HepG2 (cell line): ENCODE results near the gene AHR. TPM values are rescaled to one million over a fixed set of nuclear protein-coding genes. Genes with fewer than 3 reads are reported as not detected.
A peak's percentile ranks its signal among the peaks of the same experiment; 100 is the strongest.

ENCODE experiments used
- FOXK2 ChIP-seq: fragments of 450-650 bp; IDR thresholded peaks from 2 replicates; pipeline ENCODE4 v1.6.1; 2016
- HNRNPK ChIP-seq: fragments of 200-400 bp; formaldehyde crosslinking; IDR thresholded peaks from 2 replicates; pipeline ENCODE4 v1.6.1; 2018; ENCODE audit warnings: low read length, low read depth, moderate library complexity, mild to moderate bottlenecking; ENCODE audit not compliant: poor library complexity, severe bottlenecking
- MIXL1 ChIP-seq: IDR thresholded peaks from 2 replicates; pipeline ENCODE4 v1.6.1; 2016
- PCBP2 ChIP-seq: fragments of 200-400 bp; formaldehyde crosslinking; optimal IDR thresholded peaks from 2 replicates; pipeline ENCODE3; 2018; ENCODE audit warnings: low read length, low read depth; ENCODE audit not compliant: poor library complexity, severe bottlenecking
- SMARCE1 ChIP-seq: fragments of 450-650 bp; IDR thresholded peaks from 2 replicates; pipeline ENCODE4 v1.6.1; 2017; ENCODE audit warnings: borderline replicate concordance
- ZNF256 ChIP-seq: sonication (generic); formaldehyde crosslinking; conservative IDR thresholded peaks from 2 replicates; pipeline ENCODE4 v1.4.0; 2020; ENCODE audit warnings: missing genetic modification reagents
- polyA plus RNA-seq, 8 experiments: library from polyadenylated mRNA; depleted of rRNA in 3 of 8; stranded (reverse) in 7 of 8; unstranded in 1 of 8; fragments of >200 nt; fragmentation: Illumina TruSeq in 4 of 8; extraction: Trizol in 4 of 8; gene quantifications; 2 replicates each; pipeline versions ENCODE4 v1.2.1 to v1.2.3, GENCODE V29; 2011 to 2016; ENCODE audit warnings: low read depth in 4 of 8, missing spikeins in 1 of 8, mixed read lengths in 1 of 8; ENCODE audit not compliant: insufficient read depth in 1 of 8
- total RNA-seq, 5 experiments: library from RNA; depleted of rRNA; stranded (reverse); fragments of >200 nt; fragmentation: Illumina TruSeq; extraction: Trizol; gene quantifications; 2 replicates each; pipeline ENCODE4 v1.2.3, GENCODE V29; 2016; ENCODE audit warnings: low read depth in 1 of 5
- TF ChIP-seq, protein P1 (sequence below): sonication (generic); formaldehyde crosslinking; IDR thresholded peaks from 2 replicates; pipeline ENCODE4 v1.4.0; 2020; ENCODE audit warnings: mild to moderate bottlenecking, missing genetic modification reagents
- TF ChIP-seq, protein P2 (sequence below): sonication (generic); formaldehyde crosslinking; conservative IDR thresholded peaks from 2 replicates; pipeline ENCODE4 v1.4.0; 2020; ENCODE audit warnings: missing genetic modification reagents
- TF ChIP-seq, protein P3 (sequence below): sonication (generic); formaldehyde crosslinking; IDR thresholded peaks from 2 replicates; pipeline ENCODE4 v1.4.0; 2020; ENCODE audit warnings: mild to moderate bottlenecking, missing genetic modification reagents, borderline replicate concordance
- TF ChIP-seq, protein P4 (sequence below): sonication (generic); formaldehyde crosslinking; IDR thresholded peaks from 2 replicates; pipeline ENCODE4 v1.4.0; 2020; ENCODE audit warnings: mild to moderate bottlenecking, missing genetic modification reagents
- TF ChIP-seq, protein P5 (sequence below): sonication (generic); formaldehyde crosslinking; IDR thresholded peaks from 2 replicates; pipeline ENCODE4 v1.8.1; 2023; ENCODE audit warnings: missing genetic modification reagents, mild to moderate bottlenecking, borderline replicate concordance
- TF ChIP-seq, protein P6 (sequence below): sonication (generic); formaldehyde crosslinking; IDR thresholded peaks from 2 replicates; pipeline ENCODE4 v1.9.0; 2021; ENCODE audit warnings: missing genetic modification reagents, borderline replicate concordance

AHR gene
- total and polyA plus RNA-seq, 2 of the 13 experiments (the other 11 are each of a cell fraction or from before 2014, with no cell fraction given), result 9.0 to 31.3 TPM

DNA sequence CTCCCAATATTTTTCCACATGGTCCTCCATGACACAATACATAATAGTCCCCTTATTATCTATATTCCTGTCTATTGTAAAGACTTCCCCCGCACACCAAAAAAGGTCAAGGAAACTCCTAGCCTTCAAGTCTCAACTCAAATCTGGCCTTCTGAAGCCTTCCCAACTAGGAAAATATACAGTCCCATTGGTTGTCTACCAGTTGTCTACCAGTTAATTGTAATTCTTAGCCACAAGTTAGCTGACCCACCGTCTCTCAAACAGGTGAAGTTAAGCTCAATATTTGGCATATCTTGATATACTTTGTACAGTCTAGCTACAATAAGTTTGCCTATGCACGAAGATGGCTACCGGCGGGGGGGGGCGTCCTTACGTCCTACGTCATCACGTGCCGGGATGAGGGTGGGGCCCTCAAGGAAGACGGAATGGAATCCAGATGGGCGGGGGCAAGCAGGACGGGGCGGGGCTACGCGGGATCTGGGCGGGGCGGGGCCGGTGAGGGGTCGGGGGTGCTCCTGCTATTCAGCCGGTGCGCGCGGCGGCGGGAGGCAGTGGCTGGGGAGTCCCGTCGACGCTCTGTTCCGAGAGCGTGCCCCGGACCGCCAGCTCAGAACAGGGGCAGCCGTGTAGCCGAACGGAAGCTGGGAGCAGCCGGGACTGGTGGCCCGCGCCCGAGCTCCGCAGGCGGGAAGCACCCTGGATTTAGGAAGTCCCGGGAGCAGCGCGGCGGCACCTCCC, at the start of gene AHR (continued):
- TF ChIP-seq, protein P1, sequence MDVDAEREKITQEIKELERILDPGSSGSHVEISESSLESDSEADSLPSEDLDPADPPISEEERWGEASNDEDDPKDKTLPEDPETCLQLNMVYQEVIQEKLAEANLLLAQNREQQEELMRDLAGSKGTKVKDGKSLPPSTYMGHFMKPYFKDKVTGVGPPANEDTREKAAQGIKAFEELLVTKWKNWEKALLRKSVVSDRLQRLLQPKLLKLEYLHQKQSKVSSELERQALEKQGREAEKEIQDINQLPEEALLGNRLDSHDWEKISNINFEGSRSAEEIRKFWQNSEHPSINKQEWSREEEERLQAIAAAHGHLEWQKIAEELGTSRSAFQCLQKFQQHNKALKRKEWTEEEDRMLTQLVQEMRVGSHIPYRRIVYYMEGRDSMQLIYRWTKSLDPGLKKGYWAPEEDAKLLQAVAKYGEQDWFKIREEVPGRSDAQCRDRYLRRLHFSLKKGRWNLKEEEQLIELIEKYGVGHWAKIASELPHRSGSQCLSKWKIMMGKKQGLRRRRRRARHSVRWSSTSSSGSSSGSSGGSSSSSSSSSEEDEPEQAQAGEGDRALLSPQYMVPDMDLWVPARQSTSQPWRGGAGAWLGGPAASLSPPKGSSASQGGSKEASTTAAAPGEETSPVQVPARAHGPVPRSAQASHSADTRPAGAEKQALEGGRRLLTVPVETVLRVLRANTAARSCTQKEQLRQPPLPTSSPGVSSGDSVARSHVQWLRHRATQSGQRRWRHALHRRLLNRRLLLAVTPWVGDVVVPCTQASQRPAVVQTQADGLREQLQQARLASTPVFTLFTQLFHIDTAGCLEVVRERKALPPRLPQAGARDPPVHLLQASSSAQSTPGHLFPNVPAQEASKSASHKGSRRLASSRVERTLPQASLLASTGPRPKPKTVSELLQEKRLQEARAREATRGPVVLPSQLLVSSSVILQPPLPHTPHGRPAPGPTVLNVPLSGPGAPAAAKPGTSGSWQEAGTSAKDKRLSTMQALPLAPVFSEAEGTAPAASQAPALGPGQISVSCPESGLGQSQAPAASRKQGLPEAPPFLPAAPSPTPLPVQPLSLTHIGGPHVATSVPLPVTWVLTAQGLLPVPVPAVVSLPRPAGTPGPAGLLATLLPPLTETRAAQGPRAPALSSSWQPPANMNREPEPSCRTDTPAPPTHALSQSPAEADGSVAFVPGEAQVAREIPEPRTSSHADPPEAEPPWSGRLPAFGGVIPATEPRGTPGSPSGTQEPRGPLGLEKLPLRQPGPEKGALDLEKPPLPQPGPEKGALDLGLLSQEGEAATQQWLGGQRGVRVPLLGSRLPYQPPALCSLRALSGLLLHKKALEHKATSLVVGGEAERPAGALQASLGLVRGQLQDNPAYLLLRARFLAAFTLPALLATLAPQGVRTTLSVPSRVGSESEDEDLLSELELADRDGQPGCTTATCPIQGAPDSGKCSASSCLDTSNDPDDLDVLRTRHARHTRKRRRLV, result no peak
- no peak for TF ChIP-seq FOXK2
- TF ChIP-seq MIXL1 (CRISPR knock-in tag), result no peak
- no peak for TF ChIP-seq PCBP2
- TF ChIP-seq, protein P2, sequence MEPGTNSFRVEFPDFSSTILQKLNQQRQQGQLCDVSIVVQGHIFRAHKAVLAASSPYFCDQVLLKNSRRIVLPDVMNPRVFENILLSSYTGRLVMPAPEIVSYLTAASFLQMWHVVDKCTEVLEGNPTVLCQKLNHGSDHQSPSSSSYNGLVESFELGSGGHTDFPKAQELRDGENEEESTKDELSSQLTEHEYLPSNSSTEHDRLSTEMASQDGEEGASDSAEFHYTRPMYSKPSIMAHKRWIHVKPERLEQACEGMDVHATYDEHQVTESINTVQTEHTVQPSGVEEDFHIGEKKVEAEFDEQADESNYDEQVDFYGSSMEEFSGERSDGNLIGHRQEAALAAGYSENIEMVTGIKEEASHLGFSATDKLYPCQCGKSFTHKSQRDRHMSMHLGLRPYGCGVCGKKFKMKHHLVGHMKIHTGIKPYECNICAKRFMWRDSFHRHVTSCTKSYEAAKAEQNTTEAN, result no peak; the same call in 1 of the 2 replicates
- TF ChIP-seq SMARCE1, result no peak
- peak; percentile 67 for TF ChIP-seq HNRNPK
- TF ChIP-seq, protein P3, sequence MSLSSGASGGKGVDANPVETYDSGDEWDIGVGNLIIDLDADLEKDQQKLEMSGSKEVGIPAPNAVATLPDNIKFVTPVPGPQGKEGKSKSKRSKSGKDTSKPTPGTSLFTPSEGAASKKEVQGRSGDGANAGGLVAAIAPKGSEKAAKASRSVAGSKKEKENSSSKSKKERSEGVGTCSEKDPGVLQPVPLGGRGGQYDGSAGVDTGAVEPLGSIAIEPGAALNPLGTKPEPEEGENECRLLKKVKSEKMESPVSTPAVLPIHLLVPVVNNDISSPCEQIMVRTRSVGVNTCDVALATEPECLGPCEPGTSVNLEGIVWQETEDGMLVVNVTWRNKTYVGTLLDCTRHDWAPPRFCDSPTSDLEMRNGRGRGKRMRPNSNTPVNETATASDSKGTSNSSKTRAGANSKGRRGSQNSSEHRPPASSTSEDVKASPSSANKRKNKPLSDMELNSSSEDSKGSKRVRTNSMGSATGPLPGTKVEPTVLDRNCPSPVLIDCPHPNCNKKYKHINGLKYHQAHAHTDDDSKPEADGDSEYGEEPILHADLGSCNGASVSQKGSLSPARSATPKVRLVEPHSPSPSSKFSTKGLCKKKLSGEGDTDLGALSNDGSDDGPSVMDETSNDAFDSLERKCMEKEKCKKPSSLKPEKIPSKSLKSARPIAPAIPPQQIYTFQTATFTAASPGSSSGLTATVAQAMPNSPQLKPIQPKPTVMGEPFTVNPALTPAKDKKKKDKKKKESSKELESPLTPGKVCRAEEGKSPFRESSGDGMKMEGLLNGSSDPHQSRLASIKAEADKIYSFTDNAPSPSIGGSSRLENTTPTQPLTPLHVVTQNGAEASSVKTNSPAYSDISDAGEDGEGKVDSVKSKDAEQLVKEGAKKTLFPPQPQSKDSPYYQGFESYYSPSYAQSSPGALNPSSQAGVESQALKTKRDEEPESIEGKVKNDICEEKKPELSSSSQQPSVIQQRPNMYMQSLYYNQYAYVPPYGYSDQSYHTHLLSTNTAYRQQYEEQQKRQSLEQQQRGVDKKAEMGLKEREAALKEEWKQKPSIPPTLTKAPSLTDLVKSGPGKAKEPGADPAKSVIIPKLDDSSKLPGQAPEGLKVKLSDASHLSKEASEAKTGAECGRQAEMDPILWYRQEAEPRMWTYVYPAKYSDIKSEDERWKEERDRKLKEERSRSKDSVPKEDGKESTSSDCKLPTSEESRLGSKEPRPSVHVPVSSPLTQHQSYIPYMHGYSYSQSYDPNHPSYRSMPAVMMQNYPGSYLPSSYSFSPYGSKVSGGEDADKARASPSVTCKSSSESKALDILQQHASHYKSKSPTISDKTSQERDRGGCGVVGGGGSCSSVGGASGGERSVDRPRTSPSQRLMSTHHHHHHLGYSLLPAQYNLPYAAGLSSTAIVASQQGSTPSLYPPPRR (CRISPR knock-in tag), result peak; percentile 26; the same call in 1 of the 2 replicates
- TF ChIP-seq, protein P4, sequence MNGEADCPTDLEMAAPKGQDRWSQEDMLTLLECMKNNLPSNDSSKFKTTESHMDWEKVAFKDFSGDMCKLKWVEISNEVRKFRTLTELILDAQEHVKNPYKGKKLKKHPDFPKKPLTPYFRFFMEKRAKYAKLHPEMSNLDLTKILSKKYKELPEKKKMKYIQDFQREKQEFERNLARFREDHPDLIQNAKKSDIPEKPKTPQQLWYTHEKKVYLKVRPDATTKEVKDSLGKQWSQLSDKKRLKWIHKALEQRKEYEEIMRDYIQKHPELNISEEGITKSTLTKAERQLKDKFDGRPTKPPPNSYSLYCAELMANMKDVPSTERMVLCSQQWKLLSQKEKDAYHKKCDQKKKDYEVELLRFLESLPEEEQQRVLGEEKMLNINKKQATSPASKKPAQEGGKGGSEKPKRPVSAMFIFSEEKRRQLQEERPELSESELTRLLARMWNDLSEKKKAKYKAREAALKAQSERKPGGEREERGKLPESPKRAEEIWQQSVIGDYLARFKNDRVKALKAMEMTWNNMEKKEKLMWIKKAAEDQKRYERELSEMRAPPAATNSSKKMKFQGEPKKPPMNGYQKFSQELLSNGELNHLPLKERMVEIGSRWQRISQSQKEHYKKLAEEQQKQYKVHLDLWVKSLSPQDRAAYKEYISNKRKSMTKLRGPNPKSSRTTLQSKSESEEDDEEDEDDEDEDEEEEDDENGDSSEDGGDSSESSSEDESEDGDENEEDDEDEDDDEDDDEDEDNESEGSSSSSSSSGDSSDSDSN, result peak; percentile 94; the same call in 1 of the 2 replicates
- 0 out of 2 replicates have a peak, but pooled peaks have one; percentile 48 for TF ChIP-seq ZNF256
- TF ChIP-seq, protein P5, sequence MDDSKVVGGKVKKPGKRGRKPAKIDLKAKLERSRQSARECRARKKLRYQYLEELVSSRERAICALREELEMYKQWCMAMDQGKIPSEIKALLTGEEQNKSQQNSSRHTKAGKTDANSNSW, result no peak
- TF ChIP-seq, protein P6, sequence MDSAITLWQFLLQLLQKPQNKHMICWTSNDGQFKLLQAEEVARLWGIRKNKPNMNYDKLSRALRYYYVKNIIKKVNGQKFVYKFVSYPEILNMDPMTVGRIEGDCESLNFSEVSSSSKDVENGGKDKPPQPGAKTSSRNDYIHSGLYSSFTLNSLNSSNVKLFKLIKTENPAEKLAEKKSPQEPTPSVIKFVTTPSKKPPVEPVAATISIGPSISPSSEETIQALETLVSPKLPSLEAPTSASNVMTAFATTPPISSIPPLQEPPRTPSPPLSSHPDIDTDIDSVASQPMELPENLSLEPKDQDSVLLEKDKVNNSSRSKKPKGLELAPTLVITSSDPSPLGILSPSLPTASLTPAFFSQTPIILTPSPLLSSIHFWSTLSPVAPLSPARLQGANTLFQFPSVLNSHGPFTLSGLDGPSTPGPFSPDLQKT (CRISPR knock-in tag), result no peak
